ENCODE results near the gene ALOX15B.

The ALOX15B gene

DNA sequence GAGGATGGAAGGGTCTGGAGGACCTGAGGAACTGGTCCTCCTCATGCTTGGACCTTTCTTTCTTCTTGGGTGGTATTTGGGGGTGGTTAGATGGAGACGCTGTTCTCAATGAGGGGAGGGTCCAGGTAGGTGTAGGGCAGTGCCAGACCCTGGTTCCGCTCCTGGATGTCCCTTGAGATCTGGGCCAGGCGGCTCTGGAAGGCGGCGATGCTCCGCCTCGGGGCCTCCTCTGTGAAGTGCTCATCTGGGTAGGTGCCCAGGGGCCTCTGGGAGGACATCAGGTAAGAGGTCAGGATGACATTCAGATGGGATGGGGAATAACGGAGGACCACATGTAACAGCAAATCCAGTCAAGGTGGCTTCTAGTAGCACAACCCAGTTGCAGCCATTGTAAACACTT, 57.7 kb downstream of the ALOX15B start:
- DNase-seq (ENCODE audit: extremely low read depth, insufficient read length) = no peak
- H3K27me3 ChIP-seq (replicated peaks; ENCODE audit: control insufficient read depth, insufficient read depth, low read length) = no peaks in the 10 kb centered on the region; the same call in 1 of the 2 replicates
- no peaks in the 10 kb centered on the region for H3K36me3 ChIP-seq (ENCODE audit: control insufficient read depth, insufficient read depth, low read length)
- TF ChIP-seq CTCF (IDR thresholded peaks at IDR 0.05; ENCODE audit: insufficient read depth, low read length, poor library complexity, severe bottlenecking) = no peak
- no peak overlapping the region for H3K4me3 ChIP-seq (replicated peaks; ENCODE audit: low read depth, low read length)
